Heart left ventricle (tissue), 16 donors: ENCODE data around the gene S1PR3. TPM values are rescaled to one million over a fixed set of nuclear protein-coding genes. Genes with fewer than 3 reads are reported as not detected.

ENCODE experiments used
- ATAC-seq, 4 donors: fragments of 200-7000 bp; cut with Tn5 transposase; one replicate each; pipeline ENCODE4 v1.9.1; 2020 to 2022; ENCODE audit warnings: moderate library complexity in 4 of 4, mild to moderate bottlenecking in 3 of 4, moderate number of reproducible peaks in 1 of 4
- DNase-seq, 5 donors: peaks; one replicate each; pipeline ENCODE4 v3.0.0-alpha.2; 2020
- H3K27ac ChIP-seq, 12 donors: fragments of 200-600 bp; sonication (generic) in 4 of 12; one replicate each; pipeline versions ENCODE4 v1.5.0 to v1.8.0; 2016 to 2022; ENCODE audit warnings: mild to moderate bottlenecking in 2 of 12
- H3K27me3 ChIP-seq, 9 donors: fragments of 200-600 bp; sonication (generic) in 2 of 9; one replicate each; pipeline versions ENCODE4 v1.5.1 to v1.8.0; 2016 to 2022; ENCODE audit warnings: mild to moderate bottlenecking in 3 of 9
- H3K36me3 ChIP-seq, 9 donors: fragments of 200-600 bp; sonication (generic) in 2 of 9; one replicate each; pipeline versions ENCODE4 v1.5.0 to v1.8.0; 2018 to 2022; ENCODE audit warnings: mild to moderate bottlenecking in 2 of 9
- H3K4me1 ChIP-seq, 12 donors: fragments of 200-600 bp; sonication (generic) in 4 of 12; one replicate each; pipeline versions ENCODE4 v1.5.0 to v1.8.0; 2016 to 2022; ENCODE audit warnings: mild to moderate bottlenecking in 3 of 12
- H3K4me3 ChIP-seq, 12 donors: fragments of 200-600 bp; sonication (generic) in 4 of 12; one replicate each; pipeline versions ENCODE4 v1.5.0 to v1.8.0; 2017 to 2022; ENCODE audit warnings: mild to moderate bottlenecking in 9 of 12, moderate library complexity in 4 of 12
- H3K9me3 ChIP-seq, 12 donors: fragments of 200-600 bp; sonication (generic) in 4 of 12; one replicate each; pipeline versions ENCODE4 v1.5.0 to v1.8.0; 2016 to 2022; ENCODE audit warnings: mild to moderate bottlenecking in 1 of 12
- CTCF ChIP-seq, 12 donors: fragments of 200-600 bp; sonication (generic) in 4 of 12; IDR thresholded peaks; one replicate each; pipeline versions ENCODE4 v1.5.0 to v1.8.0; 2018 to 2022; ENCODE audit warnings: antibody characterized with exemption in 12 of 12, mild to moderate bottlenecking in 5 of 12
- POLR2A ChIP-seq, 2 donors: fragments of 450-650 bp; IDR thresholded peaks; one replicate each; pipeline ENCODE4 v1.6.1; 2017; ENCODE audit warnings: antibody characterized with exemption in 2 of 2, mild to moderate bottlenecking in 2 of 2, moderate library complexity in 2 of 2
- WGBS, 4 donors: extraction: QIAGEN DNeasy Blood & Tissue Kit in 2 of 4; methylation state at CpG; one replicate each; pipeline versions ENCODE4 v1.1.5 to v1.1.7; 2013 to 2018; 5-methylcytosine and 5-hydroxymethylcytosine counted together
- intact Hi-C, 10 donors: fragments of 100-400 bp; cut with DNase I; formaldehyde crosslinking; loops; one replicate each; pipeline versions ENCODE4 v1.11.1 to v1.14.2; 2022
- polyA plus RNA-seq, 2 donors: library from polyadenylated mRNA; stranded (reverse); fragments of 200-250 nt; gene quantifications; one replicate each; pipeline ENCODE4 v1.2.3, GENCODE V29; 2013
- total RNA-seq, 9 donors: library from RNA; depleted of rRNA in 2 of 9; stranded (reverse); fragments of >200 nt in 2 of 9; fragmentation: NEBNext Ultra II Directional in 3 of 9; extraction: Animal tissue kit (Norgen Biotek cat#: 25700) in 3 of 9; gene quantifications; one replicate each; pipeline versions ENCODE4 v1.1.0 to v1.2.4, GENCODE V29; 2016 to 2023
- donor health status: ischemic (EF 13 %, LVEDD 7.1; RV severe dilation, severe dysfunction).
- donor health status: healthy with polysubstance abuse.
- donor health status: DM: no; HTN: yes; CAD: no.
- donor health status: DM: no; HTN: no; CAD: no.
- donor health status: ischemic (EF 25% LVEDD 6.9; RV normal size, moderate dysfunction).
- donor health status: ischemic (EF 25% LVEDD 5.7; RV mildly dilated, moderate dysfunction).
- donor health status: healthy.
- donor health status: DM: yes; HTN: yes; CAD: no.
- donor health status: ischemic (EF 35%, LVEDD 5.7; RV mildly dilated, moderate dysfunction).
- donor health status: nonischemic (EF 11% LVEDD 7.7; RV severe dilation, severe dysfunction).
- donor health status: DM: yes; HTN: yes; CAD: no.
- donor health status: PGD.
- donor health status: ischemic (EF 29% LVEDD 5.4; RV normal size, mild dysfunction).
- donor health status: nonischemic (EF 23%, LVEDD 6.1; RV moderate dilation, normal function).

Gene S1PR3
- total and polyA plus RNA-seq, 11 donors = 7.4 to 50.3 (median 29.5) TPM

- intact Hi-C loops = loop anchor here in 4 of 10 donors (10.0 kb wide), 4 partner anchors 268 to 932 kb away; no protein-coding TSS in a partner anchor
- no peak overlapping the region for H3K4me3 ChIP-seq
- WGBS, 4 donors = 74 to 77% (median 77%) methylated on average over 9 of the region's 9 CpGs
- no peaks in the 10 kb centered on the region for H3K27me3 ChIP-seq
- H3K27ac ChIP-seq = no peak overlapping the region
- ATAC-seq = no peak
- TF ChIP-seq CTCF (IDR thresholded peaks at IDR 0.05) (no peak), POLR2A (IDR thresholded peaks at IDR 0.05) (no peak)
- peaks cover 0 to 10% (median 0%) of the 10 kb centered on the region in 12 donors for H3K4me1 ChIP-seq
- no peaks in the 10 kb centered on the region for H3K9me3 ChIP-seq
- peaks cover 0 to 20% (median 9%) of the 10 kb centered on the region in 9 donors for H3K36me3 ChIP-seq
- no peak for DNase-seq
These were observed 16.0 kb downstream of the S1PR3 start for GRCh38 chr9:89006996-89007967.

GRCh38 chr9:89008055-89008743 lies 16.9 kb downstream of the S1PR3 start:
- no peaks in the 10 kb centered on the region for H3K9me3 ChIP-seq
- TF ChIP-seq CTCF (IDR thresholded peaks at IDR 0.05) (no peak), POLR2A (IDR thresholded peaks at IDR 0.05) (no peak)
- peaks cover 0 to 11% (median 1%) of the 10 kb centered on the region in 9 donors for H3K36me3 ChIP-seq
- intact Hi-C loops = loop anchor here in 4 of 10 donors (10.0 kb wide), 4 partner anchors 267 to 933 kb away; no protein-coding TSS in a partner anchor
- ATAC-seq (no peak), DNase-seq (no peak)
- H3K4me1 ChIP-seq = peaks cover 0 to 10% (median 0%) of the 10 kb centered on the region in 12 donors
- WGBS, 4 donors = 76 to 91% (median 84%) methylated on average over 8 to 9 of the region's 9 CpGs
- H3K4me3 ChIP-seq = no peak overlapping the region
- no peak overlapping the region for H3K27ac ChIP-seq
- peaks cover 0 to 5% (median 0%) of the 10 kb centered on the region in 9 donors for H3K27me3 ChIP-seq

GRCh38 chr9:89008744-89009545 lies 17.7 kb downstream of the S1PR3 start:
- Histone ChIP-seq H3K27me3 (peaks cover 0 to 5% (median 0%) of the 10 kb centered on the region in 9 donors), H3K27ac (no peak overlapping the region), H3K4me3 (no peak overlapping the region), H3K9me3 (no peaks in the 10 kb centered on the region), H3K36me3 (peaks cover 0 to 6% (median 0%) of the 10 kb centered on the region in 9 donors), H3K4me1 (peaks cover 0 to 10% (median 0%) of the 10 kb centered on the region in 12 donors)
- no peak for TF ChIP-seq CTCF (IDR thresholded peaks at IDR 0.05)
- TF ChIP-seq POLR2A (IDR thresholded peaks at IDR 0.05) = no peak
- ATAC-seq = no peak
- DNase-seq = no peak
- 77 to 83% (median 78%) methylated on average over 12 of the region's 12 CpGs for WGBS, 4 donors
- intact Hi-C loops = loop anchor here in 4 of 10 donors (10.0 kb wide), 4 partner anchors 266 to 934 kb away; no protein-coding TSS in a partner anchor
